T-helper 17 cell (primary cell): ENCODE results near the gene TENT5C. TPM values are rescaled to one million over a fixed set of nuclear protein-coding genes. Genes with fewer than 3 reads are reported as not detected.
A peak's percentile ranks its signal among the peaks of the same experiment; 100 is the strongest.

Experiments used
- ATAC-seq: fragments of 150-1000 bp; cut with Tn5 transposase; 2 replicates; pipeline ENCODE4 v1.10.0; 2021; ENCODE audit warnings: mild to moderate bottlenecking, moderate library complexity
- DNase-seq, 3 donors: peaks; one replicate each; pipeline versions ENCODE4 v3.0.0 to v3.0.0-alpha.2; 2020 to 2021
- H3K9me3 ChIP-seq: one replicate; pipeline ENCODE4 v1.7.0; 2013; ENCODE audit warnings: low read length, mild to moderate bottlenecking; ENCODE audit not compliant: control insufficient read depth, poor library complexity, severe bottlenecking
- H3K27ac Mint-ChIP-seq: one replicate; pipeline ENCODE4 v1.8.0; 2022; ENCODE audit warnings: mild to moderate bottlenecking, moderate library complexity, mixed read lengths
- H3K27me3 Mint-ChIP-seq: one replicate; pipeline ENCODE4 v1.8.0; 2022; ENCODE audit warnings: mixed read lengths
- H3K36me3 Mint-ChIP-seq: one replicate; pipeline ENCODE4 v1.8.0; 2022; ENCODE audit warnings: low read depth, mixed read lengths
- H3K4me1 Mint-ChIP-seq: one replicate; pipeline ENCODE4 v1.8.0; 2022; ENCODE audit warnings: mild to moderate bottlenecking, mixed read lengths
- H3K4me3 Mint-ChIP-seq: one replicate; pipeline ENCODE4 v1.8.0; 2022; ENCODE audit warnings: mild to moderate bottlenecking, moderate library complexity, mixed read lengths
- total RNA-seq, 4 donors: library from RNA in 2 of 4; stranded (reverse) in 2 of 4; gene quantifications; one replicate each; pipeline ENCODE4 v1.2.3 and lab custom pipeline; 2022 to 2026

TENT5C gene
- total RNA-seq, 2 donors from 2014 or later = 129 to 173 TPM

GRCh38 chr1:117565745-117566455 lies 39.9 kb upstream of the TENT5C start:
- H3K4me3 Mint-ChIP-seq = no peak overlapping the region
- no peak overlapping the region for H3K27ac Mint-ChIP-seq
- no peaks in the 10 kb centered on the region for H3K36me3 Mint-ChIP-seq
- DNase-seq (no peak), ATAC-seq (no peak)
- peaks cover 12% of the 10 kb centered on the region for H3K4me1 Mint-ChIP-seq
- peaks cover 5% of the 10 kb centered on the region for H3K27me3 Mint-ChIP-seq
- no peaks in the 10 kb centered on the region for H3K9me3 ChIP-seq

DNA sequence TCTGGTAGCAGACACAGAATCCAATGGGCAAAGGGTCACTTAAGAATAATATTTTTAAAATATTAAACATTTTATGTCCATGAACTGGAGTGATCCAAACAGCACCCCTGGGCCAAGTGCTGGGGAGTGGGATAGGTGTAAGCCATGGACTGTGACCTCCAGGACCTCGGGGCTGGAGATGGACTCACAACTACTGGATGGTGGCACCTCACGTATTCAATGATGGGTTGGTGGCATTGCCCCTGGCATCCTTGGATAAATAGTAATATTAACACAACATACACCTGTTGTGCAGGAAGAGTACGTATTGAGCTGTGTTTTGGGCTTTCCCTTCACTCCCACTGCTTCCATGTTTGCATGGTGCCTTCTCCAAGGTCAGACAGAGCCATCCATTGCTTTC lies 39.3 kb upstream of the TENT5C start:
- H3K9me3 ChIP-seq = no peaks in the 10 kb centered on the region
- H3K4me3 Mint-ChIP-seq = no peak overlapping the region
- ATAC-seq = no peak
- no peak for DNase-seq
- H3K36me3 Mint-ChIP-seq = no peaks in the 10 kb centered on the region
- peaks cover 16% of the 10 kb centered on the region for H3K4me1 Mint-ChIP-seq
- no peak overlapping the region for H3K27ac Mint-ChIP-seq
- H3K27me3 Mint-ChIP-seq = peaks cover 5% of the 10 kb centered on the region

GRCh38 chr1:117567435-117567834 lies 38.4 kb upstream of the TENT5C start:
- DNase-seq = no peak
- no peaks in the 10 kb centered on the region for H3K36me3 Mint-ChIP-seq
- no peak for ATAC-seq

GRCh38 chr1:117567976-117568375 lies 37.9 kb upstream of the TENT5C start:
- DNase-seq (no peak), ATAC-seq (no peak)
- peaks cover 27% of the 10 kb centered on the region for H3K4me1 Mint-ChIP-seq
- no peak overlapping the region for H3K4me3 Mint-ChIP-seq
- H3K27ac Mint-ChIP-seq = peak overlapping the region; percentile 14
- peaks cover 5% of the 10 kb centered on the region for H3K27me3 Mint-ChIP-seq
- no peaks in the 10 kb centered on the region for H3K9me3 ChIP-seq
- H3K36me3 Mint-ChIP-seq = no peaks in the 10 kb centered on the region

More at GRCh38 chr1:117567435-117567834, 38.4 kb upstream of the TENT5C start:
- Mint-ChIP-seq H3K4me1 (peaks cover 22% of the 10 kb centered on the region), H3K4me3 (no peak overlapping the region), H3K27ac (no peak overlapping the region), H3K27me3 (peaks cover 5% of the 10 kb centered on the region)
- no peaks in the 10 kb centered on the region for H3K9me3 ChIP-seq

DNA sequence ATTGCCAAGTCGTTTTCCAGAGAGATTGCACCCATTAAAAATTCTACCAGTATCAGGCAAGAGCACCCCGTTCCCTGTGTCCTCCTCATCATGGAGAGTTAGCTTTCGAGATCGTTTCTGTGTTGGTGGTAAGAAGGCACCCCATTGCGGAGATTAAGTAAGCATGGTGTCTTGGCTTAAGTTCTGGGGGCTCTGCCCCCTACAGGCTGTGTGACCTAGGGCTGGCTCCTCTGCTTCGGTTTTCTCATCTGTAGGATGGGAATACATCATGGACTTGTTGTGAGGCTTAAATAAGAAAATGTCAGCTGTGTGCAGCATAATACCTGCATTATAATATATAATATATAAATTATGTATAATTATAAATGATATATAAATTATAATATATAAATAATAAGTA lies 36.8 kb upstream of the TENT5C start:
- ATAC-seq (no peak), DNase-seq (no peak)
- Mint-ChIP-seq H3K27me3 (peaks cover 5% of the 10 kb centered on the region), H3K4me1 (peaks cover 27% of the 10 kb centered on the region), H3K27ac (peak overlapping the region; percentile 14), H3K36me3 (no peaks in the 10 kb centered on the region), H3K4me3 (no peak overlapping the region)
- no peaks in the 10 kb centered on the region for H3K9me3 ChIP-seq

DNA sequence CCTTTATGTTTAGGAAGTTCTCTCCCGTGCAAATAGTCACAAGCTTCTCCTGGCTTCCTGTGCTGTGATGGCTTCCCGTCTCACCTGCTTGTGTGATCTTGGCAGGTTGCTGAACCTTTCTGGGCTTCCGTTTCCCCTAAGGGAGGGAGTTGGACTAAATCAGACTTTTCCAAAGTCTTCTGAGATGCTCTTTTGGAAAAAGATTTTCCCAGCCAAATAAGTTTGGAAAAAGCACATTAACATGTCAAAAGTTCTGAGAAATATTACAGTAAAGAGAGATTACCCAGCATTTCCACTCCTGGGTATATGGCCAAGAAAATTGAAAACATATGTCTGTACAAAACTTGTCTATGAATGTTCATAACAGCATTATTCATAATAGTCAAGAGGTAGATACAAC lies 36.0 kb upstream of the TENT5C start:
- no peaks in the 10 kb centered on the region for H3K36me3 Mint-ChIP-seq
- ATAC-seq (no peak), DNase-seq (no peak)
- H3K27me3 Mint-ChIP-seq = peaks cover 2% of the 10 kb centered on the region
- no peak overlapping the region for H3K4me3 Mint-ChIP-seq
- H3K9me3 ChIP-seq = no peaks in the 10 kb centered on the region
- peaks cover 25% of the 10 kb centered on the region for H3K4me1 Mint-ChIP-seq
- no peak overlapping the region for H3K27ac Mint-ChIP-seq

GRCh38 chr1:117570988-117571409 lies 34.8 kb upstream of the TENT5C start:
- H3K9me3 ChIP-seq = no peaks in the 10 kb centered on the region
- H3K4me3 Mint-ChIP-seq = no peak overlapping the region

DNA sequence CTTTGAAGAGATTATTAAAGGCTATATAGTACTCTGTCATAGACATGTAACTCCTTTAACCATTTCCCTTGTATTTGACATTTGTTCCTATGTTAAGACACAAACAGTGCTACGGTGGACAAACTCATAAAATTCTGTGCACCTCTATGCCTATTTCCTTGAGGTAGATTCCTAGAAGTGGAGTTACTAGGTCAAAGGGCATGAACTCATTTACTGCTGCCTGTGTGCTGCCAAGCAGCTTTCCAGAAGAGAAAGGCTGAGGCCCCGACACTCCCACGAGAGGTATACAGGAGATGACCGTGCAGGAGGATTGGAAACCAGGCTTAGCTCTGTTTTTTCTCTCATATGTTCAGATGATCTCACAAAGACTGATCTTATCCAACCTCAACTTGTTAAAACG lies 34.4 kb upstream of the TENT5C start:
- peak overlapping the region; percentile 52 for H3K4me3 Mint-ChIP-seq

More at GRCh38 chr1:117570988-117571409, 34.8 kb upstream of the TENT5C start:
- ATAC-seq (no peak), DNase-seq (no peak)
- Mint-ChIP-seq H3K36me3 (no peaks in the 10 kb centered on the region), H3K4me1 (peaks cover 25% of the 10 kb centered on the region), H3K27me3 (no peaks in the 10 kb centered on the region), H3K27ac (no peak overlapping the region)

DNA sequence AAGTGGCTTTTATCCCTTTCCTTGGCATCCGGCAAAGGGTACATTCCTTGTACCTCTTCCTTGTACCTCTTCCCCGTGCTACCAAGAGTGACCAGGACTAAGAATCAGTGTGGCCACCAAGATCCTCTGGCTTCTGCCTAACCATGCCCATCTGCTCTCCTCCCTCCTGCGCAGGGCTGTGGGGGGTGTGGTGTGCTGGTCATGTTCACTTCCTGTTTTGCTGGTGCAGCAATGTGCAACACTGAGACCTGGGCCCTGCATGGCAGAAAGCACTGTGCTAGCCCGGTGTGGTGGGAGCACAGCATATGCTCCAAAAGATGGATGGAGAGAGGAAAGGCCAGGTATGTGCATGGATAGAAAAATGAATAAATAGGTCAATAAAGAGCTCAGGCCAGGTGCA lies 33.3 kb upstream of the TENT5C start:
- Mint-ChIP-seq H3K36me3 (no peaks in the 10 kb centered on the region), H3K27ac (peak overlapping the region; percentile 41), H3K4me1 (peaks cover 25% of the 10 kb centered on the region), H3K4me3 (no peak overlapping the region), H3K27me3 (no peaks in the 10 kb centered on the region)
- DNase-seq (no peak), ATAC-seq (peak; percentile 75)
- H3K9me3 ChIP-seq = no peaks in the 10 kb centered on the region

More for the DNA sequence above, 34.4 kb upstream of the TENT5C start:
- no peak for ATAC-seq
- H3K27me3 Mint-ChIP-seq = no peaks in the 10 kb centered on the region
- H3K4me1 Mint-ChIP-seq = peaks cover 25% of the 10 kb centered on the region
- H3K36me3 Mint-ChIP-seq = no peaks in the 10 kb centered on the region
- H3K27ac Mint-ChIP-seq = no peak overlapping the region
- H3K9me3 ChIP-seq = no peaks in the 10 kb centered on the region
- no peak for DNase-seq

- peaks cover 28% of the 10 kb centered on the region for H3K4me1 Mint-ChIP-seq
- H3K36me3 Mint-ChIP-seq = no peaks in the 10 kb centered on the region
- no peak overlapping the region for H3K27ac Mint-ChIP-seq
- no peak overlapping the region for H3K4me3 Mint-ChIP-seq
- ATAC-seq (peak; percentile 50), DNase-seq (no peak)
- H3K27me3 Mint-ChIP-seq = no peaks in the 10 kb centered on the region
- no peaks in the 10 kb centered on the region for H3K9me3 ChIP-seq
Measured at GRCh38 chr1:117573386-117574023, 32.3 kb upstream of the TENT5C start.

- H3K4me3 Mint-ChIP-seq = no peak overlapping the region
- no peaks in the 10 kb centered on the region for H3K9me3 ChIP-seq
- no peaks in the 10 kb centered on the region for H3K27me3 Mint-ChIP-seq
- no peaks in the 10 kb centered on the region for H3K36me3 Mint-ChIP-seq
- DNase-seq (no peak), ATAC-seq (no peak)
- no peak overlapping the region for H3K27ac Mint-ChIP-seq
- H3K4me1 Mint-ChIP-seq = peaks cover 28% of the 10 kb centered on the region
Measured at GRCh38 chr1:117574161-117574835, 31.6 kb upstream of the TENT5C start.

GRCh38 chr1:117575586-117576225 lies 30.1 kb upstream of the TENT5C start:
- no peaks in the 10 kb centered on the region for H3K36me3 Mint-ChIP-seq
- H3K9me3 ChIP-seq = no peaks in the 10 kb centered on the region
- ATAC-seq (no peak), DNase-seq (no peak)
- no peak overlapping the region for H3K4me3 Mint-ChIP-seq
- H3K27me3 Mint-ChIP-seq = no peaks in the 10 kb centered on the region
- H3K27ac Mint-ChIP-seq = no peak overlapping the region
- H3K4me1 Mint-ChIP-seq = peaks cover 23% of the 10 kb centered on the region

- H3K9me3 ChIP-seq = no peaks in the 10 kb centered on the region
- DNase-seq = no peak
- Mint-ChIP-seq H3K4me1 (peaks cover 25% of the 10 kb centered on the region), H3K4me3 (no peak overlapping the region), H3K27ac (no peak overlapping the region), H3K27me3 (no peaks in the 10 kb centered on the region), H3K36me3 (peaks cover 2% of the 10 kb centered on the region)
- no peak for ATAC-seq
Measured at GRCh38 chr1:117576236-117576635, 29.6 kb upstream of the TENT5C start.
